HG03064 (cell line): ENCODE measurements around the gene PCDHB5.
"Not testable (repeated sequence)": the region's sequence is repeated elsewhere in the genome, so short reads cannot be mapped to it uniquely, and the experiment has no call there.

Experiments
- ATAC-seq: cut with Tn5 transposase; IDR thresholded peaks from one replicate; pipeline ENCODE4 v1.9.1; 2021; ENCODE audit warnings: low read depth; ENCODE audit not compliant: unreplicated experiment

The PCDHB5 gene

GRCh38 chr5:141135030-141135717, at the start of gene PCDHB5:
Gene PCDHB5 (plus strand): TSS chr5:141135206. CDS start chr5:141135435, 229 bp downstream.
- no peak for ATAC-seq

- no peak for ATAC-seq
Observed at GRCh38 chr5:141094481-141095262, 40.3 kb upstream of the PCDHB5 start, which contains the start of gene PCDHB2. Gene PCDHB2 (plus strand): TSS chr5:141094615. CDS start chr5:141094791, 176 bp downstream.

GRCh38 chr5:141095263-141095641, 39.8 kb upstream of the PCDHB5 start:
- ATAC-seq, result no peak

- not testable (repeated sequence) for ATAC-seq
Observed at GRCh38 chr5:141096181-141096580, 38.8 kb upstream of the PCDHB5 start.

GRCh38 chr5:141096586-141096985, 38.4 kb upstream of the PCDHB5 start:
- ATAC-seq, result not testable (repeated sequence)

GRCh38 chr5:141100243-141100805, 34.7 kb upstream of the PCDHB5 start, which contains the start of gene PCDHB3:
Gene PCDHB3 (plus strand): TSS chr5:141100473. CDS start chr5:141100650, 177 bp downstream.
- no peak for ATAC-seq

- ATAC-seq, result no peak
Observed at GRCh38 chr5:141101059-141101458, 33.9 kb upstream of the PCDHB5 start.

- not testable (repeated sequence) for ATAC-seq
Observed at GRCh38 chr5:141102070-141102469, 32.9 kb upstream of the PCDHB5 start.

GRCh38 chr5:141102471-141102870, 32.5 kb upstream of the PCDHB5 start:
- ATAC-seq, result not testable (repeated sequence)

GRCh38 chr5:141105350-141105749, 29.7 kb upstream of the PCDHB5 start:
- ATAC-seq, result no peak

- ATAC-seq, result no peak
Observed at GRCh38 chr5:141119250-141119649, 15.8 kb upstream of the PCDHB5 start.

GRCh38 chr5:141121563-141121962, 13.4 kb upstream of the PCDHB5 start, which contains the start of gene PCDHB4:
Gene PCDHB4 (plus strand): TSS chr5:141121818. CDS start chr5:141121999, 181 bp downstream.
- ATAC-seq, result no peak

GRCh38 chr5:141121985-141122384, 13.0 kb upstream of the PCDHB5 start:
- ATAC-seq, result no peak

GRCh38 chr5:141123396-141124135, 11.4 kb upstream of the PCDHB5 start:
- ATAC-seq, result not testable (repeated sequence)

- no peak for ATAC-seq
Observed at GRCh38 chr5:141127305-141127704, 7.7 kb upstream of the PCDHB5 start.

- no peak for ATAC-seq
Observed at GRCh38 chr5:141135718-141136266, 786 bp downstream of the PCDHB5 start.

GRCh38 chr5:141137346-141137745, 2.3 kb downstream of the PCDHB5 start:
- ATAC-seq, result not testable (repeated sequence)

- no peak for ATAC-seq
Observed at GRCh38 chr5:141149812-141150211, 14.8 kb downstream of the PCDHB5 start, which contains the start of gene PCDHB6. Gene PCDHB6 (plus strand): TSS chr5:141150057. CDS start chr5:141150258, 201 bp downstream.

GRCh38 chr5:141150224-141150992, 15.4 kb downstream of the PCDHB5 start:
- ATAC-seq, result no peak
